D721Med (cell line): ENCODE results near the gene NXPH1.

Experiments used
- DNase-seq: peaks from one replicate; pipeline ENCODE4 v3.0.0; 2011; ENCODE audit warnings: low spot score; ENCODE audit not compliant: insufficient read length
- FAIRE-seq: peaks from 2 replicates; lab custom pipeline; 2011; peaks lifted over from hg19 to GRCh38; lab: Jason Lieb, UNC
- TF ChIP-seq, protein P1 (sequence below): IDR thresholded peaks from 2 replicates; pipeline ENCODE4 v1.5.1; 2012; ENCODE audit warnings: mild to moderate bottlenecking, control low read depth; ENCODE audit not compliant: insufficient read depth; ENCODE audit errors: missing control alignments

The NXPH1 gene

DNA sequence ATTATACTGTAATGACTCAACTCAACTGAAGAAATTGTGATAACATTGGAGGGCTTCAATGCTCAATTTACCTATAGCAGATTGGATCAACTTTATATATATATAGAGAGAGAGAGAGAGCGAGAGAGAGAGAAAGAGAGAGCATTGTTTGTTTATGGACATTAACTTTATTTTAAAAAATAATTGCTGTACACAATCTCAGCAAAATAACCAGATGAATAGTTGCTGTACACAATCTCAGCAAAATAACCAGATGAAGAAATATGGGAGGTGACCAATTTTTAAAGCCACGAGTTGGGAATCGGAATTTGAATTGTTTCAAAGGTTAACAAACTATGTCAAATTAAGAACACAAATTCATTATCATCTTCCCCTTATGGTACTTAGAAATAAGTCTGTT lies 319.9 kb downstream of the NXPH1 start:
- FAIRE-seq (no peak), DNase-seq (no peak)
- TF ChIP-seq, protein P1, sequence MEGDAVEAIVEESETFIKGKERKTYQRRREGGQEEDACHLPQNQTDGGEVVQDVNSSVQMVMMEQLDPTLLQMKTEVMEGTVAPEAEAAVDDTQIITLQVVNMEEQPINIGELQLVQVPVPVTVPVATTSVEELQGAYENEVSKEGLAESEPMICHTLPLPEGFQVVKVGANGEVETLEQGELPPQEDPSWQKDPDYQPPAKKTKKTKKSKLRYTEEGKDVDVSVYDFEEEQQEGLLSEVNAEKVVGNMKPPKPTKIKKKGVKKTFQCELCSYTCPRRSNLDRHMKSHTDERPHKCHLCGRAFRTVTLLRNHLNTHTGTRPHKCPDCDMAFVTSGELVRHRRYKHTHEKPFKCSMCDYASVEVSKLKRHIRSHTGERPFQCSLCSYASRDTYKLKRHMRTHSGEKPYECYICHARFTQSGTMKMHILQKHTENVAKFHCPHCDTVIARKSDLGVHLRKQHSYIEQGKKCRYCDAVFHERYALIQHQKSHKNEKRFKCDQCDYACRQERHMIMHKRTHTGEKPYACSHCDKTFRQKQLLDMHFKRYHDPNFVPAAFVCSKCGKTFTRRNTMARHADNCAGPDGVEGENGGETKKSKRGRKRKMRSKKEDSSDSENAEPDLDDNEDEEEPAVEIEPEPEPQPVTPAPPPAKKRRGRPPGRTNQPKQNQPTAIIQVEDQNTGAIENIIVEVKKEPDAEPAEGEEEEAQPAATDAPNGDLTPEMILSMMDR: no peak

GRCh38 chr7:8761731-8762130 lies 328.3 kb downstream of the NXPH1 start:
- no peak for DNase-seq
- no peak for FAIRE-seq
- TF ChIP-seq, protein P1: no peak

- FAIRE-seq (no peak), DNase-seq (no peak)
- TF ChIP-seq, protein P1: no peak
Measured at GRCh38 chr7:8762803-8763202, 329.4 kb downstream of the NXPH1 start.

DNA sequence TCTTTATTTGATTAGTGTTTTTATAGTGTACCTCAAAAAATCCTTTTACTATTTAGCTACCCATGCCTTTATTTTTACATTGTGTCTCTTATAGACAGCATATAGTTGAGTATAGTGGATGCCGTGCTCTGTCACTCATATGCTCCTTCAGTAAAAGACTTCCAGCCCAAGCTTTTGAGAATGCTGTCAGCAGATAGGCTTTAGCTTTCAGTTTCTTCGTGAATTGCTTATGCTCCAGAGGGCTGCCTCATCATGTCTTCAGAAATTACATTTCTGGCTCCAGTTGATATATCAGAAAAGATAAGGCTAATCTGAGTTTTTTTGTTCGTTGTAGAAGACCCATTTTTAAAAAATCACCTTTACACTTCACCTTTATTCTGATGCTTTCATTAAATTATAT lies 332.0 kb downstream of the NXPH1 start:
- TF ChIP-seq, protein P1: no peak
- FAIRE-seq: no peak
- DNase-seq: no peak

- no peak for FAIRE-seq
- TF ChIP-seq, protein P1: no peak
Measured at GRCh38 chr7:8773518-8773917, 340.1 kb downstream of the NXPH1 start.

GRCh38 chr7:8778459-8778858 lies 345.1 kb downstream of the NXPH1 start:
- no peak for DNase-seq
- TF ChIP-seq, protein P1: no peak
- no peak for FAIRE-seq

More at GRCh38 chr7:8773518-8773917, 340.1 kb downstream of the NXPH1 start:
- DNase-seq: no peak

- no peak for FAIRE-seq
- no peak for DNase-seq
- TF ChIP-seq, protein P1: no peak
Measured at GRCh38 chr7:8781166-8781565, 347.8 kb downstream of the NXPH1 start.
